HG03135 (cell line): ENCODE data around the gene GPR132.
A peak's percentile ranks its signal among the peaks of the same experiment; 100 is the strongest.
"Not testable (repeated sequence)": the region's sequence is repeated elsewhere in the genome, so short reads cannot be mapped to it uniquely, and the experiment has no call there.

ENCODE experiments used
- ATAC-seq: cut with Tn5 transposase; IDR thresholded peaks from one replicate; pipeline ENCODE4 v1.9.1; 2021; ENCODE audit warnings: mild to moderate bottlenecking, moderate library complexity; ENCODE audit not compliant: unreplicated experiment

The GPR132 gene, protein sequence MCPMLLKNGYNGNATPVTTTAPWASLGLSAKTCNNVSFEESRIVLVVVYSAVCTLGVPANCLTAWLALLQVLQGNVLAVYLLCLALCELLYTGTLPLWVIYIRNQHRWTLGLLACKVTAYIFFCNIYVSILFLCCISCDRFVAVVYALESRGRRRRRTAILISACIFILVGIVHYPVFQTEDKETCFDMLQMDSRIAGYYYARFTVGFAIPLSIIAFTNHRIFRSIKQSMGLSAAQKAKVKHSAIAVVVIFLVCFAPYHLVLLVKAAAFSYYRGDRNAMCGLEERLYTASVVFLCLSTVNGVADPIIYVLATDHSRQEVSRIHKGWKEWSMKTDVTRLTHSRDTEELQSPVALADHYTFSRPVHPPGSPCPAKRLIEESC

GRCh38 chr14:105065280-105066228 is at the start of gene GPR132:
TSS of gene GPR132 (minus strand) at chr14:105065430. CDS start at chr14:105055420, 10,010 bp downstream.
- peak; percentile 51 for ATAC-seq

DNA sequence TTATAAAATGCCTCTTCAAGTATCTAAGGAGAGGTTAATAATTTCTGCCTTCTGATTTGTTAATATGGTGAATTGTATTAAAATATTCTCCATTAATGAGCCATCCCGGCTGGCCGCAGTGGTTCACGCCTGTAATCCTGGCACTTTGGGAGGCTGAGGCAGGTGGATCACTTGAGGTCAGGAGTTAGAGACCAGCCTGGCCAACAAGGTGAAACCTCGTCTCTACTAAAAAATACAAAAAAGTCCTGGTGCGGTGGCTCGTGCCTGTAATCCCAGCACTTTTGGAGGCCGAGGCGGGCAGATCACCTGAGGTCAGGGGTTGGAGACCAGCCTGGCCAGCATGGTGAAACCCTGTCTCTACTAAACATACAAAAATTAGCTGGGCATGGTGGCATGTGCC is 44.0 kb upstream of the GPR132 start:
- ATAC-seq: not testable (repeated sequence)

DNA sequence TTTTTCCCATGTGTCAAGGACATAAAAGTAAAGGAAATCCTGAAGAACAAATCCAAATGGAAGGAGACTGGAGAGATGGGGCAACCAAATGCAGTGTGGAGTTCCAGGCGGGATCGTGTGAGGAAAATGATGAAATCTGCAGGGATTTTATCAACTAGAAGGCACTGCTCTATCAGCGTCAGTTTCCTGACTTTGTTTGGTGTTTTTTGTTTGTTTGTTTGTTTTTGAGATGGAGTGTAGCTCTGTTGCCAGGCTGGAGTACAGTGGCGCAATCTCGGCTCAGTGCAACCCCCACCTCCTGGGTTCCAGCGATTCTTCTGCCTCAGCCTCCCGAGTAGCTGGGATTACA is 43.3 kb upstream of the GPR132 start:
- ATAC-seq: no peak

GRCh38 chr14:105107781-105108515 is 42.7 kb upstream of the GPR132 start:
- ATAC-seq: no peak

DNA sequence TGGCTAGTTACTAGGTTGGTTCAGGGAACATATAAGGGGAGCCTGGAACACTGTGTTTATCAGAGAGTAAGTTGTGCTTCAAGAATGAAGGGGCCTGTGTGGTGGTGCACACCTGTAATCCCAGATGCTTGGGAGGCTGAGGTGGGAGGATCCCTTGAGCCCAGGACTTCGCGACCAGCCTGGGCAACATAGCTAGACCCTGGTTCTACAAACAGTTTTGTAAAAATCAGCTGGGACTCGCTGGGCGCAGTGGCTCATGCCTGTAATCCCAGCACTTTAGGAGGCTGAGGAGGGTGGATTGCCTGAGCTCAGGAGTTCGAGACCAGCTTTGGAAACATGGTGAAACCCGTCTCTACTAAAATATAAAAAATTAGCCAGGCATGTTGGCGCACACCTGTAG is 42.1 kb upstream of the GPR132 start:
- no peak for ATAC-seq

GRCh38 chr14:105105158-105105557 is 39.9 kb upstream of the GPR132 start:
- ATAC-seq: no peak

DNA sequence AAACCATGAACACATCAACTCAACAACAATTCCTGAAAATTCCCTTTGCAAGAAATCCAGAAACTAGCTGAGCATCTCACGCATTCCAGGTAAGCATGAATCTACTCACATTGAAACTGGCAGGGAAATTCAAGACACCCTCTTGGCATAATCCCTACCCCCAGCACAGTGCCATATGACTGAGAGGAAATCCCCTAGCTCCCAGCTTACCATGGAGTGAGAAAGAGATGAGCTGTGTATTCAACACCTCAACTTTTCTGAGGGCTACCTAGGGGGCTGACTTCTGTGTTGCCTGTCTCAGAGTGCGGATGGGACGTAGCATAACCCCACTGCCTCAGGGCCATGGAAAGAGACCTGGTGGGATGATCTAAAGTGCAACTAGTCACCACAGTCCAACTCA is 37.7 kb upstream of the GPR132 start:
- ATAC-seq: no peak

DNA sequence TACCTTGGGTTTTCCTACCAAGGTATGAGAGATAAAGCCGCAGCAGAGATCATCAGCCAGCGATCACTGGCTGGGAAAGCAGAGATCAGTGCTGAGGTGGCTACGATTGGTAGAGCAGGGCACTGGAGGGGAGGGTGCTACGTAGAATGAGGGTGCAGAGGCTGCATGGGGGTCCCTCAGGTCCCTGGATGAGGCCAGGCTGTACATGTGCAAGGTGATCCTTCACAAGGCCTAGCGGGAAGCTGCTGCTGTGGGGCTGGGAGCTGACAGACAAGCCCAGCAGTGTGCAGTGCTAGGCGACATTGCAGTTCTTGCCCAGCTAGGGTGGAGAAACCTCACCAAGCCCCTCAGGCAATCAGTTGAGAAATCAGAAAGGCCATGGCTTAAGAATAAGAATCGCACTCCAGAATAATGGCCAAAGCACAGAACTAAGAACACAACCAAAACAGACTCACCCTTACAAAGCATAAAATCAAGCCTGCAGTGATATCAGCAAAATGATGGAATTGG is 37.2 kb upstream of the GPR132 start:
- no peak for ATAC-seq

- ATAC-seq: no peak
Measured at GRCh38 chr14:105100910-105101309, 35.7 kb upstream of the GPR132 start.

DNA sequence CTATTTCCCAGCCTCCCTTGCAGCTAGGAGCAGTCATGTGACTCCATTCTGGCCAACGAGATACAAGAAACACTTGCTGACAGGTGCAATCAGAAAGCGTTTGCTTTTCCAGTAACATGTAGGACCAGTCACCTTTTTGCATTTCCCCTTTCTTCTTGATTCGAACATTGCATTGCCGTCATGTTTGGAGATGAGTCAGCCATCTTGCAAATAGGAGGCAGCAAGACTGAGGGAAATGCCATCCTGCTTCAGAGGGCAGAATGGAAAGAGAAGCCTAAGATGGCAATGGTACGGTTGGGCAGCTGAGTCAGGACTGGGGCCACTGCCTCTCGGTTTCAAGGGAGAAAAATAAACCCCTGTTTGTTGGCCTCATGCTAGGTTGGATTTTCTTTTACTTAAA is 34.5 kb upstream of the GPR132 start:
- no peak for ATAC-seq

DNA sequence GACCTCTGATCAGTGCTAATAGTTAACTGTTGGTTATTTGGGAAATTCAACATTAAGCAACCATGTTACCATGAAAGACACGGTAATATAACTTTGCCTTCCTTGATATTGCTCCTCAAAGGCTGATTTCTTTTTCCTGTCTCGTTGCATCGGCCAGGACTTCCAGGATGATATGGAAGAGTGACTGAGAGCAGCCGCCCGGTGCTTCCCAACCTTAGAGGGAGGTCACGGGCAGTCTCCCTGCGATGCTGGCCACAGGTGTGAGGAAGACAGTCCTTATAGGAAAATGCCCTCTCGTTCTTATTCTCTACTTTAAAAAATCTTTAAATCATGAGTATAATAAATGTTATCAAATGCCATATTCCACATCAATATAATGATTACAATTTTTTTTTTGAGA is 33.1 kb upstream of the GPR132 start:
- no peak for ATAC-seq

DNA sequence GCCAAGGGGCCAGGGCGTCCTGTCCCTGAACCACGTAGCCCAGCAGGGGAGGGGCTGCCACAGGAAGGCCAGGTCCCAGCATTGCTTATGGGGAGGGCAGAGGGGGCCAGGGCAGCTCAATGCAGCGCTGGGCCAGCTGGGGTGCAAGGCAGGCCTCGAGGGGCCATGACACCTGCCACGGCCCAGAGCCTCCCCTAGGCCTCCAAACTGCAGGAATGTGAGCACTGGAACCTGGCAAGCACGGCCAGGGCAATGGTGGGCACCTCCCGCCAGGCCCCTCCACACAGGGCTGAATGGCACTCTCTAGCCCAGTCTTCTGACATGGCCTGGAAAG is 32.5 kb upstream of the GPR132 start:
- no peak for ATAC-seq

- ATAC-seq: no peak
Measured at GRCh38 chr14:105096206-105096875, 31.1 kb upstream of the GPR132 start.

- no peak for ATAC-seq
Measured at GRCh38 chr14:105095236-105095805, 30.1 kb upstream of the GPR132 start.

DNA sequence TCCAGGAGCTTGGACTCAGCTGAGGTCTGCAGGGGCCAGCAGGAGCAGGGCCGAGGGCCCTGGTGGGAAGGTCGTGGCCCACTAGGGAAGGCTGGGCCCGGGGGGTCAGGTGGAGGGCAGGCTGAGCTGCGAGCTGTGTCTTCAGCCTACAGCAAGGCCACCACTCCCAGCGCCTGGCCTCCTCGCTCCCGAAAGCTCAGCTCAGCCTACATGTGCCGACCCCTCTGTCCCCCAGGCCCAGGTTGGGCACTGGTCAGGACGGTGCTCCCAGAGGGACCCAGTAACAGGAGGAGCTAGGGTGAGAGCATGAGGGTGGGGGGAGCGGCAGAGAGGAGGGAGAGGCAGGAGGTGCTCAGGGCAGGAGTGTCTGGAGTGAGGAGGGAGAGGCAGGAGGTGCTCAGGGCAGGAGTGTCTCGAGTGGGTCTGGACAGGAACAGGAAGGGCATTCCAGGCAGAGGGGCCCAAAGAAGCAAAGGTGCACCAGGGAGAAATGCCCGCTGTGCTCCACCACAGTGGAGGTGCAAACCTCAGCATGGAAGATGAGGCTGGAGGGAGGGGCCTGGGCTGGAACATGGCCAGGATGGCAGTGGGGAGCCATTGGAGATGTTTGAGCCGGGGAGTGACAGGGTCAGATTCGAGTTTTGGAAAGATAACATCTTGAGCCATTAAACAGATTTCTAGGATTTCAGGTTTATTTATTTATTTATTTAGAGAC is 29.1 kb upstream of the GPR132 start:
- no peak for ATAC-seq

GRCh38 chr14:105093431-105094192 is 28.4 kb upstream of the GPR132 start:
- ATAC-seq: no peak

- ATAC-seq: no peak
Measured at GRCh38 chr14:105093038-105093430, 27.8 kb upstream of the GPR132 start.

GRCh38 chr14:105092171-105093037 is 27.2 kb upstream of the GPR132 start:
- no peak for ATAC-seq
